Measurements from ENCODE around the gene CRYBB1.

Gene CRYBB1

DNA sequence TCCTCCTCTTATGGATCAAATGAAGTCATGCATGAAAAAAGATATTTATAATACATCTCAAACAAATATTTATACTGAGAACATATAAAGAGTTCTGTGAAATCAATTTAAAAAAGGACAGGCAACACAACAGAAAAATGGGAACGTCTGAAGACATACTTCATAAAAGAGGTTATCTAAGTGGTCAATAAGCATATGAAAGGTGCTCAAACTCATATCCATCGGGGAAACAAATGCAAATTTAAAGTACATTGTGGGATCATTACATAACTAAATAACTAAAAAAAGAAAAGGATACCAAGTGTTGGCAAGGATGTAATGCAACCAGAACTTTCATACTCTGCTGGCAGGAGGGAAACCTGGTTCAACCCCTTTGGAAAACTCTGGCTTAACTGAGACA lies 50.2 kb downstream of the CRYBB1 start:
- no peak for ATAC-seq
- no peak for TF ChIP-seq ARNTL (CRISPR knock-in tag; IDR thresholded peaks at IDR 0.05; ENCODE audit: borderline replicate concordance, low read depth)
- TF ChIP-seq TOX (CRISPR knock-in tag; IDR thresholded peaks at IDR 0.05; ENCODE audit: borderline replicate concordance), result no peak
- TF ChIP-seq OSR1 (CRISPR knock-in tag; IDR thresholded peaks at IDR 0.05), result no peak
- no peak for TF ChIP-seq TCF4 (CRISPR knock-in tag; IDR thresholded peaks at IDR 0.05; ENCODE audit: borderline replicate concordance)
- TF ChIP-seq POU6F1 (CRISPR knock-in tag; IDR thresholded peaks at IDR 0.05; ENCODE audit: borderline replicate concordance, low read depth), result no peak
- no peak for TF ChIP-seq ZNF565 (CRISPR knock-in tag; conservative IDR thresholded peaks at IDR 0.05; ENCODE audit: low read depth)
- no peak for TF ChIP-seq PPARA (CRISPR knock-in tag; IDR thresholded peaks at IDR 0.05; ENCODE audit: borderline replicate concordance)

- no peak for TF ChIP-seq CSDC2 (CRISPR knock-in tag; IDR thresholded peaks at IDR 0.05)
- no peak for TF ChIP-seq BACH2 (CRISPR knock-in tag; IDR thresholded peaks at IDR 0.05; ENCODE audit: borderline replicate concordance)
Measured at GRCh38 chr22:26566994-26567393, 50.8 kb downstream of the CRYBB1 start.

GRCh38 chr22:26565889-26566288 lies 51.9 kb downstream of the CRYBB1 start:
- ATAC-seq, result no peak
- TF ChIP-seq ESRRG (CRISPR knock-in tag; IDR thresholded peaks at IDR 0.05), result no peak
- TF ChIP-seq BACH2 (CRISPR knock-in tag; IDR thresholded peaks at IDR 0.05; ENCODE audit: borderline replicate concordance), result no peak

More at GRCh38 chr22:26566994-26567393, 50.8 kb downstream of the CRYBB1 start:
- ATAC-seq, result no peak

DNA sequence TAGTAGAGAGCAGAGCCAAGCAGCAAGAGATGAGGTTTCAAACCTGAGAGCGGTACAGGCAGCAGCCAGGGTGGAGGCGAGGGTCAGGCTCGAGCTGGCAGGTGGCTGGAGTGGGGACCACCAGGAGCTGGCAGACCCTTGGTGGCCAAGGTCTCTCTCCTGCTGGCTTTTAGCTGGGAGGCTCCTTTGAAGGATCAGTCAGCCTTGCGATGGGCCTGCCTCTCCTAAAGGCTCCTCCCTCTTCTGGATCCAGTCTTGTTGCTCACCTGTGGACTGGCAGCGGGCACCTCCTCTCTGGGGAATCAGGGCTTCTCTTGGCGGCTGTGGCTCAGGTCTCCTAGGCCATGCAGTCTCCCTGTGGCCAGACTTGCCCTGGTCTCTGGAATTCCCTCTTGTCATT lies 52.6 kb downstream of the CRYBB1 start:
- TF ChIP-seq PATZ1 (CRISPR knock-in tag; IDR thresholded peaks at IDR 0.05; ENCODE audit: borderline replicate concordance) (no peak), ZNF8 (CRISPR knock-in tag; IDR thresholded peaks at IDR 0.05) (no peak), ESRRG (CRISPR knock-in tag; IDR thresholded peaks at IDR 0.05) (no peak), OSR1 (CRISPR knock-in tag; IDR thresholded peaks at IDR 0.05) (no peak), TCF4 (CRISPR knock-in tag; IDR thresholded peaks at IDR 0.05; ENCODE audit: borderline replicate concordance) (no peak), TSHZ2 (CRISPR knock-in tag; IDR thresholded peaks at IDR 0.05) (no peak), RARB (CRISPR knock-in tag; IDR thresholded peaks at IDR 0.05) (no peak), ZC3H10 (CRISPR knock-in tag; IDR thresholded peaks at IDR 0.05) (no peak), POU6F1 (CRISPR knock-in tag; IDR thresholded peaks at IDR 0.05; ENCODE audit: borderline replicate concordance, low read depth) (no peak), ZNF565 (CRISPR knock-in tag; conservative IDR thresholded peaks at IDR 0.05; ENCODE audit: low read depth) (no peak), BACH2 (CRISPR knock-in tag; IDR thresholded peaks at IDR 0.05; ENCODE audit: borderline replicate concordance) (no peak), TOX (CRISPR knock-in tag; IDR thresholded peaks at IDR 0.05; ENCODE audit: borderline replicate concordance) (no peak)
- no peak for ATAC-seq

DNA sequence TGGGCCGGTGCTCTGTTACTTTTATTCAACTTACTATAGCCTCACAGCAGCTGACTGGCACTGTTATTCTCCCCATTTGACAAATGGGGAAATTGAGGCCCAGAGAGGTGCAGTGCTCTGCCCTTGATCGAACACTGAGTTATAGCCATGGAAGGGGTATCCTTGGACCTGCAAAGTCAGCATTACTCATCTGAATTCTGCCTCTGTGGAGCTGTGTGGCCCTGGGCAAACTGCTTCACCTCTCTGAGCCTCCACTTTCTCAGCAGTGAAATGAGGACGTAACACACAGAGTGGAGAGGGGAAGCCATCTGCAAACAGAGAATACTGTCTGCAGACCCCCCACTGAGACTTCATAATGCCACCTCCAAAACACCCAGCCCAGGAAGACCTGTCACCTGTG lies 53.2 kb downstream of the CRYBB1 start:
- ATAC-seq, result no peak
- TF ChIP-seq TOX (CRISPR knock-in tag; IDR thresholded peaks at IDR 0.05; ENCODE audit: borderline replicate concordance) (no peak), CSDC2 (CRISPR knock-in tag; IDR thresholded peaks at IDR 0.05) (no peak), ZFP30 (CRISPR knock-in tag; IDR thresholded peaks at IDR 0.05) (no peak), PATZ1 (CRISPR knock-in tag; IDR thresholded peaks at IDR 0.05; ENCODE audit: borderline replicate concordance) (no peak), GLIS3 (CRISPR knock-in tag; IDR thresholded peaks at IDR 0.05) (no peak), ESRRG (CRISPR knock-in tag; IDR thresholded peaks at IDR 0.05) (no peak), ZC3H10 (CRISPR knock-in tag; IDR thresholded peaks at IDR 0.05) (no peak), PPARA (CRISPR knock-in tag; IDR thresholded peaks at IDR 0.05; ENCODE audit: borderline replicate concordance) (no peak), BACH2 (CRISPR knock-in tag; IDR thresholded peaks at IDR 0.05; ENCODE audit: borderline replicate concordance) (no peak), ZNF565 (CRISPR knock-in tag; conservative IDR thresholded peaks at IDR 0.05; ENCODE audit: low read depth) (no peak), ZNF70 (CRISPR knock-in tag; IDR thresholded peaks at IDR 0.05) (no peak), RARB (CRISPR knock-in tag; IDR thresholded peaks at IDR 0.05) (no peak)
- TF ChIP-seq, protein P1, sequence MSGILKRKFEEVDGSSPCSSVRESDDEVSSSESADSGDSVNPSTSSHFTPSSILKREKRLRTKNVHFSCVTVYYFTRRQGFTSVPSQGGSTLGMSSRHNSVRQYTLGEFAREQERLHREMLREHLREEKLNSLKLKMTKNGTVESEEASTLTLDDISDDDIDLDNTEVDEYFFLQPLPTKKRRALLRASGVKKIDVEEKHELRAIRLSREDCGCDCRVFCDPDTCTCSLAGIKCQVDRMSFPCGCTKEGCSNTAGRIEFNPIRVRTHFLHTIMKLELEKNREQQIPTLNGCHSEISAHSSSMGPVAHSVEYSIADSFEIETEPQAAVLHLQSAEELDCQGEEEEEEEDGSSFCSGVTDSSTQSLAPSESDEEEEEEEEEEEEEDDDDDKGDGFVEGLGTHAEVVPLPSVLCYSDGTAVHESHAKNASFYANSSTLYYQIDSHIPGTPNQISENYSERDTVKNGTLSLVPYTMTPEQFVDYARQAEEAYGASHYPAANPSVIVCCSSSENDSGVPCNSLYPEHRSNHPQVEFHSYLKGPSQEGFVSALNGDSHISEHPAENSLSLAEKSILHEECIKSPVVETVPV (CRISPR knock-in tag; IDR thresholded peaks at IDR 0.05), result no peak
- TF ChIP-seq, protein P2, sequence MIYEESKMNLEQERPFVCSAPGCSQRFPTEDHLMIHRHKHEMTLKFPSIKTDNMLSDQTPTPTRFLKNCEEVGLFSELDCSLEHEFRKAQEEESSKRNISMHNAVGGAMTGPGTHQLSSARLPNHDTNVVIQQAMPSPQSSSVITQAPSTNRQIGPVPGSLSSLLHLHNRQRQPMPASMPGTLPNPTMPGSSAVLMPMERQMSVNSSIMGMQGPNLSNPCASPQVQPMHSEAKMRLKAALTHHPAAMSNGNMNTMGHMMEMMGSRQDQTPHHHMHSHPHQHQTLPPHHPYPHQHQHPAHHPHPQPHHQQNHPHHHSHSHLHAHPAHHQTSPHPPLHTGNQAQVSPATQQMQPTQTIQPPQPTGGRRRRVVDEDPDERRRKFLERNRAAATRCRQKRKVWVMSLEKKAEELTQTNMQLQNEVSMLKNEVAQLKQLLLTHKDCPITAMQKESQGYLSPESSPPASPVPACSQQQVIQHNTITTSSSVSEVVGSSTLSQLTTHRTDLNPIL (CRISPR knock-in tag; IDR thresholded peaks at IDR 0.05; ENCODE audit: low read depth), result no peak
